ENCODE data around the gene AKAP6.

The AKAP6 gene

DNA sequence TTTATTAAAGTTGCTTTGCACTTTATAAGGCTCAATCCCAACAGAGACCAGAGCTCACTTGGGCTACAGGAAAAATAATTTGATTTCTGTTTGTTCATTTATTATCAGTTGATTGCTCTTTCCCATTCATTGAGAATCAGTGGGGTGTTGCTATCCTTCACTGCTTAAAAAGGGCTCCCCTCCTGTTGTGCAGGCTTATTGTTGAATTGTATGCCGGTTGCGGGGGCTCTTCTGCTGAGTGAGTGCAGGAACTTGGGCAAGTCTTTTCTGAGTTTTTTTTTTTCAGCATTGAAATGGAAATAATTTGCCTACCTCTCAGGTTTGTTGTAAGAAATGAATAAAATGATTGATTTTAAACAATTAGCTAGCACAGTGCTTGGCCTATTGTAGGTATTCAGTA is 32.6 kb downstream of the AKAP6 start:
- TF ChIP-seq CTCF (IDR thresholded peaks at IDR 0.05; ENCODE audit: low read depth, low read length): no peak
- H3K4me3 ChIP-seq (ENCODE audit: low read depth, low read length): no peak overlapping the region

DNA sequence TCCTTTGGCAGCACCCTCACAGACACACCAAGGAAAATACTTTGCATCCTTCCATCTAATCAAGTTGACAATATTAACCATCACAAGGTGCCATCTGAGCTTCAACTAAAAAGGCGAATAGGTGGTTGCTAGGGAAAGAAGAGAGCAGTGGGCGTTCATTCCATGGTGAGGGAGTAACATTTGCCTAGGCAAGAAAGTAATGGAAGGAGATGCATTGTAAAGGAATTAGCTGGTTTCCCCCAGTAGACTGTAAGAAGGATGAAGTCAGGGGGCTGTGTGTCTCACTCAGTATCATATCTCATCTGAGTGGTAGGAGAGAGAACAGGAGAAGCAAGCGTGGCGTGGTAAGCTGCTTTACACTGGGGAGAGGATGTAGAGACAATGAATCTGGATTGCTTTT is 34.7 kb downstream of the AKAP6 start:
- no peak for TF ChIP-seq CTCF (IDR thresholded peaks at IDR 0.05; ENCODE audit: low read depth, low read length)

GRCh38 chr14:32364941-32365340 is 35.8 kb downstream of the AKAP6 start:
- no peak for TF ChIP-seq CTCF (IDR thresholded peaks at IDR 0.05; ENCODE audit: low read depth, low read length)
- H3K4me3 ChIP-seq (ENCODE audit: low read depth, low read length): no peak overlapping the region

More for the DNA sequence above, 34.7 kb downstream of the AKAP6 start:
- no peak overlapping the region for H3K4me3 ChIP-seq (ENCODE audit: low read depth, low read length)

DNA sequence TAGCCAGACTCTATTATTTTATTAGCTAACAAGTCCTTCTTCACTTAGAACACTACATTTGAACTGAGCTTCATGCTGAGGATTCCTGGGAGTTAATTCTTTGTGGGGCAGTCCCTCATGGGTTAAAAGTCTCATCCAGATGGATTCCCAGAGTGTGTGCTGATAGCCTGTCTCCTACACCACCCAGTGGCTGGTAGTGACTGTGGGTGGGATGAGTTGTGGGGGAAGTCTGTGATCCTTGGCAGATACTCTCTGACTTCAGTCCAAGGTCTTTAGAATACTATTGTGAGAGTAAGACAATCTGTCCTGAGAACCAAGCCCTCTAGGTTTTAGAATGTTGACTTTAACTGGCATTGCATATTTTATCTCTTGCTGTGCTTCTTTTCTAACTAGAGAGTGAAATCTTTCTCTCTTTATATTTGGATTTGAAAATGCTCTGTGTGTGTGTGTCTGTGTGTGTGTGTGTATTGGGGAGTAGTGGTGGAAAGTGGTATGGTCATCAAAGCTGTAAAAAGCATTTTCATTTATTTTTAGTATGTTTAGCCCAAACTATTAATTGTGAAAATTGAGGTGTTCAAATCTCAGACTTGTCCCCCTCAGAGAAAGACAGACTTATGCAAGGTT is 37.3 kb downstream of the AKAP6 start:
- no peak for TF ChIP-seq CTCF (IDR thresholded peaks at IDR 0.05; ENCODE audit: low read depth, low read length)
- no peak overlapping the region for H3K4me3 ChIP-seq (ENCODE audit: low read depth, low read length)

- H3K4me3 ChIP-seq (ENCODE audit: low read depth, low read length): no peak overlapping the region
- TF ChIP-seq CTCF (IDR thresholded peaks at IDR 0.05; ENCODE audit: low read depth, low read length): no peak
Observed at GRCh38 chr14:32366986-32367385, 37.9 kb downstream of the AKAP6 start.

GRCh38 chr14:32367516-32367915 is 38.4 kb downstream of the AKAP6 start:
- no peak for TF ChIP-seq CTCF (IDR thresholded peaks at IDR 0.05; ENCODE audit: low read depth, low read length)
- no peak overlapping the region for H3K4me3 ChIP-seq (ENCODE audit: low read depth, low read length)

DNA sequence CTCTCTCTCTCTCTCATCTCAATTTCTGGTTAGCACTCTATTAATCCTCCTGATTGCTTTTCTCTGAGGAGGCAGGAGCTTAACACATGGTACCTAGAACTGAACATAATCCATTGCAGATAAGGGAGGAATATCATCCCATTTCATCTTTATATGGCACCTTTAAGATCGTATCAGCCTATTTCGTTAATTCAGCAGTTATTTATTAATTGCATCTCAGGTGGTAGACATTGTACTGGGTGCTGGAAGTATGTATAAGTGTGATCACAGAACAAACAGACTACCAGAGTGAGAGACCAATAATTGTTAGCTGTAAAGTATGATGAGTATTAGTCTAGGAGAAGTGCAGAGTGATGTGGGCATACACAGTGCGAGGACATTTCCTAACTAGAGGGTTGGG is 39.0 kb downstream of the AKAP6 start:
- TF ChIP-seq CTCF (IDR thresholded peaks at IDR 0.05; ENCODE audit: low read depth, low read length): no peak
- no peak overlapping the region for H3K4me3 ChIP-seq (ENCODE audit: low read depth, low read length)
